GM13976 (cell line): ENCODE results near the gene STX18.

ENCODE experiments used
- DNase-seq: peaks from one replicate; pipeline ENCODE4 v3.0.0; 2012; ENCODE audit warnings: low spot score
- CTCF ChIP-seq: IDR thresholded peaks from 2 replicates; pipeline ENCODE4 v1.5.1; 2012; ENCODE audit warnings: borderline replicate concordance, mild to moderate bottlenecking; ENCODE audit not compliant: insufficient read depth; ENCODE audit errors: extremely low read depth, missing control alignments, control extremely low read depth
- in situ Hi-C: fragments of 300-500 bp; cut with MboI; formaldehyde crosslinking; loops from one replicate; pipeline ENCODE4 v1.12.0; 2022; ENCODE audit warnings: low sequenced_read_pairs, mixed read lengths, inconsistent platforms; ENCODE audit not compliant: unreplicated experiment

STX18 gene

GRCh38 chr4:4496592-4497372 lies 45.1 kb downstream of the STX18 start:
- no peak for DNase-seq
- in situ Hi-C loops = loop anchor here (25.0 kb wide), 1 partner anchor 491 kb away; no protein-coding TSS in a partner anchor
- TF ChIP-seq CTCF = no peak

- no peak for DNase-seq
- in situ Hi-C loops = loop anchor here (25.0 kb wide), 1 partner anchor 492 kb away; no protein-coding TSS in a partner anchor
- no peak for TF ChIP-seq CTCF
These were observed 47.0 kb downstream of the STX18 start for GRCh38 chr4:4494882-4495281.

GRCh38 chr4:4492161-4492847 lies 49.5 kb downstream of the STX18 start:
- peak; percentile 51 for DNase-seq
- no peak for TF ChIP-seq CTCF
- in situ Hi-C loops = loop anchor here (25.0 kb wide), 1 partner anchor 495 kb away; no protein-coding TSS in a partner anchor

GRCh38 chr4:4491396-4491893 lies 50.4 kb downstream of the STX18 start:
- no peak for DNase-seq
- in situ Hi-C loops = loop anchor here (25.0 kb wide), 1 partner anchor 496 kb away; no protein-coding TSS in a partner anchor
- TF ChIP-seq CTCF = no peak

- TF ChIP-seq CTCF = no peak
- in situ Hi-C loops = loop anchor here (25.0 kb wide), 1 partner anchor 496 kb away; no protein-coding TSS in a partner anchor
- no peak for DNase-seq
These were observed 51.0 kb downstream of the STX18 start for GRCh38 chr4:4490816-4491215.

- DNase-seq = no peak
- in situ Hi-C loops = loop anchor here (25.0 kb wide), 1 partner anchor 497 kb away; no protein-coding TSS in a partner anchor
- TF ChIP-seq CTCF = no peak
These were observed 51.8 kb downstream of the STX18 start for GRCh38 chr4:4490041-4490440.
